PFSK-1 (cell line): Measurements from ENCODE around the gene TNFRSF4.

ENCODE experiments used
- FOXP2 ChIP-seq: optimal IDR thresholded peaks from 2 replicates; pipeline ENCODE3; 2011; ENCODE audit warnings: borderline replicate concordance, control low read depth, inconsistent platforms; ENCODE audit not compliant: insufficient read depth; ENCODE audit errors: extremely low read length, extremely low read depth
- POLR2AphosphoS5 ChIP-seq: IDR thresholded peaks from 2 replicates; pipeline ENCODE4 v1.6.1; 2012; ENCODE audit warnings: low read depth, mild to moderate bottlenecking, control low read depth, low read length, moderate library complexity
- SIN3A ChIP-seq: IDR thresholded peaks from 2 replicates; pipeline ENCODE4 v1.6.1; 2012; ENCODE audit warnings: mild to moderate bottlenecking, low read length, moderate library complexity, borderline replicate concordance; ENCODE audit not compliant: insufficient read depth
- TAF1 ChIP-seq: IDR thresholded peaks from 2 replicates; pipeline ENCODE4 v1.6.1; 2012; ENCODE audit warnings: low read length, control low read depth, borderline replicate concordance; ENCODE audit not compliant: insufficient read depth
- TF ChIP-seq, protein P1 (sequence below), 2 experiments: IDR thresholded peaks; 2 replicates each; pipeline versions ENCODE4 v1.6.1 to v1.8.0; 2011 to 2012; ENCODE audit warnings: low read depth in 2 of 2, low read length in 2 of 2, control low read depth in 1 of 2, inconsistent platforms in 1 of 2, mild to moderate bottlenecking in 1 of 2, moderate library complexity in 1 of 2; ENCODE audit not compliant: insufficient read depth in 1 of 2

The TNFRSF4 gene

DNA sequence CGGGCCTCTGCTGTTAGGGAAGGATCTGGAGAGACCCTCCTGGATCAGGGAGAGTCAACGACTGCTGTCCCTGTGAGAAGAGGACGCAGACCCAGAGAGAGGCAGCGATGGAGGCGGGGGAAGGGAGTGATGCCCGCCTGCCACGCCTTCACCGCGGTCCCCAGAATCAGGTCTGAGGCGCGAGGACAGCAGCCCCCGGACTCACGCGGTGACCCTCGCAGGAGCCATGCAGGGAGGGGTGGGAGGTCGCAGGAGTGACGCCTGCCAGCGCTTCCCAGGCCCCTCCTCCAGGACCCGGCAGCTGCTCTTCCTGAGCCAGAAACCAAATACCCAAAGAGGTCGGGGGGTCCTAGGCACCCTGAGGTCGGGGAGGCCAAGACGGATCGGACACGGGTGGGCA is 6.2 kb upstream of the TNFRSF4 start:
- TF ChIP-seq SIN3A (no peak), FOXP2 (no peak), POLR2AphosphoS5 (no peak), TAF1 (no peak)
- TF ChIP-seq, protein P1, sequence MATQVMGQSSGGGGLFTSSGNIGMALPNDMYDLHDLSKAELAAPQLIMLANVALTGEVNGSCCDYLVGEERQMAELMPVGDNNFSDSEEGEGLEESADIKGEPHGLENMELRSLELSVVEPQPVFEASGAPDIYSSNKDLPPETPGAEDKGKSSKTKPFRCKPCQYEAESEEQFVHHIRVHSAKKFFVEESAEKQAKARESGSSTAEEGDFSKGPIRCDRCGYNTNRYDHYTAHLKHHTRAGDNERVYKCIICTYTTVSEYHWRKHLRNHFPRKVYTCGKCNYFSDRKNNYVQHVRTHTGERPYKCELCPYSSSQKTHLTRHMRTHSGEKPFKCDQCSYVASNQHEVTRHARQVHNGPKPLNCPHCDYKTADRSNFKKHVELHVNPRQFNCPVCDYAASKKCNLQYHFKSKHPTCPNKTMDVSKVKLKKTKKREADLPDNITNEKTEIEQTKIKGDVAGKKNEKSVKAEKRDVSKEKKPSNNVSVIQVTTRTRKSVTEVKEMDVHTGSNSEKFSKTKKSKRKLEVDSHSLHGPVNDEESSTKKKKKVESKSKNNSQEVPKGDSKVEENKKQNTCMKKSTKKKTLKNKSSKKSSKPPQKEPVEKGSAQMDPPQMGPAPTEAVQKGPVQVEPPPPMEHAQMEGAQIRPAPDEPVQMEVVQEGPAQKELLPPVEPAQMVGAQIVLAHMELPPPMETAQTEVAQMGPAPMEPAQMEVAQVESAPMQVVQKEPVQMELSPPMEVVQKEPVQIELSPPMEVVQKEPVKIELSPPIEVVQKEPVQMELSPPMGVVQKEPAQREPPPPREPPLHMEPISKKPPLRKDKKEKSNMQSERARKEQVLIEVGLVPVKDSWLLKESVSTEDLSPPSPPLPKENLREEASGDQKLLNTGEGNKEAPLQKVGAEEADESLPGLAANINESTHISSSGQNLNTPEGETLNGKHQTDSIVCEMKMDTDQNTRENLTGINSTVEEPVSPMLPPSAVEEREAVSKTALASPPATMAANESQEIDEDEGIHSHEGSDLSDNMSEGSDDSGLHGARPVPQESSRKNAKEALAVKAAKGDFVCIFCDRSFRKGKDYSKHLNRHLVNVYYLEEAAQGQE (IDR thresholded peaks at IDR 0.05; ENCODE audit: insufficient read depth in 1 of 2, low read depth in 2 of 2, low read length in 2 of 2): no peak

DNA sequence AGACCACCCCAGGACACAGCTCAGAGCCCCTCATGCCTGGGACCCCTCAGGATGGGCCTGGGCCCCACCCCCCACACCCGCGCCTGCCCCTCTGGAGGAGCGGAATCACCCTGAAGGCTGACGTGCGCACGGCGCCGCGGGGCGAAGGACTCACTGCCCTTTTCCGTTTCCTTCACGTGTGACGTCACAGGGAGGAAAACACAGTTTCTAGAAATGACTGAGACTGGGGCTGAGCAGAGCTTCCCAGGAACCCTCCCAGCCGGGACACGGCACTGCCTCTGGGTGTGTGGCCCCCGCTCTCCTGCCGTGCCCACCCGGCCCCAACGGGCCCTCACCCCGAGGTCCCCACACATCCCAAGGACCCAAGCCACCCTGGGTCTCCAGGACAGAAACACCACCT is 5.4 kb upstream of the TNFRSF4 start:
- TF ChIP-seq FOXP2 (no peak), SIN3A (no peak), POLR2AphosphoS5 (no peak), TAF1 (no peak)
- TF ChIP-seq, protein P1 (IDR thresholded peaks at IDR 0.05; ENCODE audit: insufficient read depth in 1 of 2, low read depth in 2 of 2, low read length in 2 of 2): no peak

DNA sequence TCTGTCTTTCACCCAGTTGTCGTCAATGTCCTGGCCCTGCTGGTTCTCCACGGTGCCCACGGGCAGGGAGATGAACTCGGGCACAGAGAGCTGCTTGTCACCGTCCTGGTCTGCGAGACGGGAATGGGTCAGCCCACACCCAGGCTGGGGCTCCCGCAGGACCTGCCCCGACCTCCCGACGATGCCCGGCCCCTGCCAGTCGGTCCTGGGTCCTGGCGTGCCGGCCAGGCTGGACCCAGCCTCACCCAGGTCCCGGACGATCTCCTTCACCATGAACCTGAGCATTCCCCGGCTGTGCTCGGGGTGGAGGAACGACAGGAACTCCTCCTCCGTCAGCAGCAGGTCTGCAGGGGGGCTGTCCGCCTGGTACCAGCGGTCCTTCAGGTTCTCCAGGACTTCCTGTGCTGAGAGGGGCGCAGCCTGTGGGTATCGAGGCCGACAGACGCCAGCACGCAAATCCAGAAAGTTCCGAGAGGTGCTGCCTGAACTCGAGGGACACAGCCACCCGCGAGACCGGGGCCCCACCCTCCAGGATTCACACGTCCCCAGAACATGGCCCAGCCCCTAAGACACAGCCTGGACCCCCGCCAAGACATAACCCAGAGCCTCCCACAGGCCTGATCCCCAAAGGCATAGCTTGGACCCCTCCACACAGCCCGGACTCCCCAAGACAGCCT is 4.7 kb upstream of the TNFRSF4 start:
- no peak for TF ChIP-seq SIN3A
- no peak for TF ChIP-seq TAF1
- TF ChIP-seq FOXP2: no peak
- TF ChIP-seq POLR2AphosphoS5: no peak
- TF ChIP-seq, protein P1 (IDR thresholded peaks at IDR 0.05; ENCODE audit: insufficient read depth in 1 of 2, low read depth in 2 of 2, low read length in 2 of 2): no peak

DNA sequence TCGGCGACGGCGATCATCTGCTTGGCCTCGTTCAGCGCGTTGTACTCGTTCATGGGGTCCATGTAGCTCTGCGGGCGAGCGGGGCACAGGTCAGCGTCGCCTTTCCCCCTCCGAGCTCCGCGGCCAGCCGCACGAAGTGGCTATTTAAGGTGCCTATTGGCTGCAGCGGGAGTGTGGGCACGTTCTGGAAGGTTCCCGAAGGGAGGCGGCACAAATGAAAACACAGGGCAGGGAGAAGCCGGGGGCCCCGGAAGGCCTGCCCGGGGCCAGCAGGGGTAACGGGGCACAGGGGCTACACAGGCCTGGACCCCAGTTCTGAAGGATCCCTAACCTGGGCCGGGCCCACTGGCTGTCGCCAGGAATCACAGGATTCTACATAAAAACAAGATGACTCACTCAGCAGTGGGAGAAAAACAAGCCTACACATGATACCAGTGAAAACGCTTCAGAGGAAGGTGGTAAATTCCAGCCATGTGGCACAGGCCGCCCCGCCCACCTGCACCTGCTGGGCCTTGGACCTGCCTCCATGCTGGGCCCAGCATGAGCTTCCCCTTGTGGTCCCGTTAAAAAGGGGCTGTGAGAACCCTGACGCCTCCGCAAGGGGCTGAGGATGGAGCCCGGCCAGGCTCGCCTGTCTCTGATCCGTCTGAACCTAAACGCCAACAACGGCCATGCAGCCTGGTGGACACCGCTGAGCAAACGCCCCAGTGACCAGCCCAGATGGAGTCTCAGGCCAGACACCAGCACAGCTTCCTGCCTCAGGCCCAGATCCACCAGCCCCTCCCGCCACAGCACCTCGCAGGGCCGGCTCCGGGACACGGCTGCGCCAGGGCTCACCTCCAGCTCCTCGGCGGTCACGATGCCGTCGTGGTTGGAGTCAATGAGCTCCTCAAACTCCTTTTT is 3.9 kb upstream of the TNFRSF4 start:
- TF ChIP-seq SIN3A (no peak), TAF1 (no peak), FOXP2 (no peak), POLR2AphosphoS5 (no peak)
- TF ChIP-seq, protein P1 (IDR thresholded peaks at IDR 0.05; ENCODE audit: insufficient read depth in 1 of 2, low read depth in 2 of 2, low read length in 2 of 2): no peak
